GM18868 (cell line): Measurements from ENCODE around the gene CFAP46.

ENCODE experiments used
- ATAC-seq: cut with Tn5 transposase; IDR thresholded peaks from one replicate; pipeline ENCODE4 v1.9.1; 2021; ENCODE audit warnings: mild to moderate bottlenecking, moderate library complexity; ENCODE audit not compliant: unreplicated experiment

Gene CFAP46

DNA sequence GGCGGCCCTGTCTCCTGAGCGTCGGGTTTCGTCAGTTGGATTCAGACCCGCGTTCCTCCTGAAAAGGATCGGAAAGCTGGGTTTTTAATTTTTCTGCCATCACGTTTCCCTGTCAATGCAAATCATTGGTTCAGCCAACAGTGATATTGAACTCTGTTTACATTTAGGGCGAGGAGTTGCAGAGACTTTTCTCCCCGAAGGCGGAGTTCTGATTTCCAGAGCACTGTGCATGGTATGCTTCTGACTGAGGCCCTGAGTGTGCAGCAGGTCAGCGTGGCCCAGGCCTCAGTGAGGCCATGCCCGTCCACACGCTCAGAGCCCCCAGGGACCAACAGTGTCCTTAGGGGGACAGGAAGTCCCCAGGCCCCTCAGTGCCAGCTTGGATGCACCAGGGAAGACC, 183.5 kb downstream of the CFAP46 start:
- no peak for ATAC-seq
